GM10266 (cell line): ENCODE results near the gene TMEM126A.
A peak's percentile ranks its signal among the peaks of the same experiment; 100 is the strongest.

Experiments
- DNase-seq: peaks from one replicate; pipeline ENCODE4 v3.0.0; 2012; ENCODE audit errors: extremely low spot score
- TF ChIP-seq, protein P1 (sequence below): IDR thresholded peaks from 2 replicates; pipeline ENCODE4 v1.5.1; 2012; ENCODE audit warnings: mild to moderate bottlenecking, low read depth; ENCODE audit not compliant: control insufficient read depth, insufficient read depth; ENCODE audit errors: missing control alignments

TMEM126A gene

DNA sequence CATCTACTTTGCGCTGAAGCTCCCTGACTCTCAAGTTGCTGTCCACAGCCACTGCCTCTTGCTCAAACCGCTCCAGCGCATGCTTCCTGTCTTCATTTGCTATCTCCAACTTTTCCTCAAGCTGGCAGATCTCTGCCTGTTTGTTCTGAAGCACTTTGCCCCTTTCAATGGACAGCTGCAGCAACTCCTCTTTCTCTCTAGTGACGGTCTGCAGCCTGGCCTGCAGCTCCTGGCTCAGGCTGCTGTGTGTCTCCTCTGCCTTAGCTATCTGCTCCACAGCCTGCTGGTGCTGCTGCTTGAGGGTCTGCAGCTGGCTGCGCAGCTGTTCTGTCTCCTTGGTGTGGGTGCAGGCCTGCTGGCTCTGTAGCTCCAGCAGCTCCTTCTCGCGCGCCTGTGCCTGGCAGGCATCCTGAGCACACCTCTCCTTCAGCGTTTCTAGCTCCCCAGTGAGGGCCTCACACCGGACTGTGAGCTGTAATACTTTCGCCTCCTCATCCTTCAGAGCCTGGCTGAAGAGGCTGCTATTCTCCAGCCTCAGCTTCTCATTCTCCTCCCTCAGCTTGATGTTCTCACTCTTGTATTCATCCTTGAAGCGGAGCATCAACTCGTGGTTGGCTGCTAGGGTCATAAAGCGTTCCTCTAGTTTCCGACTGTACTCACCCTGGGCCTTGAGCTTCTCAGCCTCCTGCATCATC is 37.5 kb downstream of the TMEM126A start:
- DNase-seq = no peak
- TF ChIP-seq, protein P1, sequence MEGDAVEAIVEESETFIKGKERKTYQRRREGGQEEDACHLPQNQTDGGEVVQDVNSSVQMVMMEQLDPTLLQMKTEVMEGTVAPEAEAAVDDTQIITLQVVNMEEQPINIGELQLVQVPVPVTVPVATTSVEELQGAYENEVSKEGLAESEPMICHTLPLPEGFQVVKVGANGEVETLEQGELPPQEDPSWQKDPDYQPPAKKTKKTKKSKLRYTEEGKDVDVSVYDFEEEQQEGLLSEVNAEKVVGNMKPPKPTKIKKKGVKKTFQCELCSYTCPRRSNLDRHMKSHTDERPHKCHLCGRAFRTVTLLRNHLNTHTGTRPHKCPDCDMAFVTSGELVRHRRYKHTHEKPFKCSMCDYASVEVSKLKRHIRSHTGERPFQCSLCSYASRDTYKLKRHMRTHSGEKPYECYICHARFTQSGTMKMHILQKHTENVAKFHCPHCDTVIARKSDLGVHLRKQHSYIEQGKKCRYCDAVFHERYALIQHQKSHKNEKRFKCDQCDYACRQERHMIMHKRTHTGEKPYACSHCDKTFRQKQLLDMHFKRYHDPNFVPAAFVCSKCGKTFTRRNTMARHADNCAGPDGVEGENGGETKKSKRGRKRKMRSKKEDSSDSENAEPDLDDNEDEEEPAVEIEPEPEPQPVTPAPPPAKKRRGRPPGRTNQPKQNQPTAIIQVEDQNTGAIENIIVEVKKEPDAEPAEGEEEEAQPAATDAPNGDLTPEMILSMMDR = no peak

DNA sequence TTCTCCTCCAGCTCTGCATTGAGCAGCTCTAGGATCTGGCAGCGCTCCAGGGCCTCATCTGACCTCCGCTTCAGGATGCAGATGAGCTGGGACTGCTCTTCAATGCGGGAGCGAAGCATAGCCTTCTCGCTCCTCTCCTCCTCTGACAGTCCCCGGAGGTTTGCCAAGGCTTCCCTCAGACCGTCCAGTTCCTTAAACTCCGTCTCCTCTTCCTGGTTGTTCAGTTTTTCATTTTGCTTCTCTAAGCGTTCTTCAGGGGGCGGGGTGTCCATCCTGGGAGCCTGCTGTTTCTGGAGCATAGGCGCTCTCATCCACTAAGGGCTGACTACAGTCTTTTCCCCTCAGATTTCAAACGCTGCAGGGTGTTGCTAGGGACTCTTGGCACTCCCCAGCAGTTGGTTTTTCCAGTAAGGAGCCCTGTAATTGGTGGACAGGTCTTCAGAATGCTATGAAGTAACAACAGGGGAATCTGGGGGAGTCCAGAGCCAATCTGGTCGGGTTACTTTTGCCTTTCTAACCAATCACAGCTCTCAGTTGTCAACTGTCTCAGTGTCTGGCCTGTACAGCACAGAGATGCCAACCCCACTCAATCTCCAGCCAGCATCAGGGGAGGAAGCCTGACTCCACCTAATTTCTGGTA is 38.2 kb downstream of the TMEM126A start, which contains the start of gene CCDC89:
Gene CCDC89 (minus strand): TSS at position 376 of the 640 bp plus-strand sequence. CDS start 65 bp downstream, at position 311.
- TF ChIP-seq, protein P1 = no peak
- DNase-seq = no peak

GRCh38 chr11:85694385-85694980 is 46.7 kb downstream of the TMEM126A start:
- no peak for DNase-seq
- TF ChIP-seq, protein P1 = peak; percentile 53

DNA sequence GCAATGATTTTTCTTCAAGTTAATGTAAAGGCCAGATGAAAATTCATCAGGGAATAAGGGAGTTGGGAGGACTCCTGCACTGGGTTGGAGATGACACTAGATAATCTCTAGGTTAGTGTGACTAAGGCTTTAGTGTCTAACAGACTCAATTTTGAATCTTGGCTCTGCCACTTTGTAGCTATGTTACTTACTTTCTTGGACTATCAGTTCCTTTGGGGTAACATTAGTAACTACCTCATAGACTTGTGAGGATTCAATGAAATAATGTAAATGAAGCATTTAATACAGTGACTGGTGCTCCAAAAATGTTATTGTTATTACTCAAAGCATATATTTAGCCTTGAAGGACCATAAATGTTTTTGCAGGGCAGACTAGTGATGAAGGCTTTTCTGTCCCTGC is 47.8 kb downstream of the TMEM126A start:
- TF ChIP-seq, protein P1 = no peak

GRCh38 chr11:85697747-85698146 is 50.0 kb downstream of the TMEM126A start:
- TF ChIP-seq, protein P1 = no peak
- no peak for DNase-seq

More for the DNA sequence above, 47.8 kb downstream of the TMEM126A start:
- DNase-seq = no peak

- TF ChIP-seq, protein P1 = no peak
- no peak for DNase-seq
These were observed 50.4 kb downstream of the TMEM126A start for GRCh38 chr11:85698195-85698594.
